ENCODE results near the gene HOXA1.

Gene HOXA1

GRCh38 chr7:27138472-27138871 lies 42.7 kb upstream of the HOXA1 start:
- Mint-ChIP-seq H3K36me3 (no peaks in the 10 kb centered on the region), H3K27ac (no peak overlapping the region), H3K4me3 (no peak overlapping the region), H3K4me1 (peaks cover 2% of the 10 kb centered on the region), H3K9me3 (no peaks in the 10 kb centered on the region), H3K27me3 (peaks cover 17% of the 10 kb centered on the region)
- no peak for ATAC-seq (ENCODE audit: low read depth)
- no peak for DNase-seq (ENCODE audit: low spot score in 2 of 2)

DNA sequence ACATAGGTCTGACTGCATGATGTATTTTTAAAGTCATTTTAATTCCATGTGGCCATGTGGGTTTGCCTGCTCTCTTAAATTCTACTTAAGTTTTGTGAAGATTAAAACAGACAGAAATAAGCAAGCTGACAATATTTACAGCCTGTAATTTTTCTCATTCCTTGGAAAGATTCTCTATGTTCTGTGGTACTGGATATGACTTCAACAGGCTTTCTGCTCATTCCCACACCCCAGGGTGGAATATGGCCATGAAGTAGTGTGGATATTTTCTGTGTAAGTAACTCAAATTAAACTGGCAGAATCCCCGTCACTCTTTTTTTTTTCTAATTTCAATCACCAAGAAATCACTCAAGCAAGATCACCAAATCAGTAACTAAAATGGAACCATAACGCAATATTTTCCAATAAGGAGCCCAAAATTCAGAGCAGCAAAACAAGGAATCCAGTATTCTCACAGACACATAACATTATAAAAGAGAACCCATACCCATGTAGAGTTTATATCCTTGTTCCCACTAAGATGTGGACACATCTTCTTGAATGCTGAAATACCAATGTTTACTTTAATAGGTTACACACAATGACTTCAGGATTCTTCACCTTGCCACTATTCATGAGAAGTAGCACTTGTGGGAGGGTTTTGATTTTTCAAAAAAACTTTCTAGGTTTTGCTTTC lies 42.0 kb upstream of the HOXA1 start:
- no peak for ATAC-seq (ENCODE audit: low read depth)
- Mint-ChIP-seq H3K4me1 (peaks cover 2% of the 10 kb centered on the region), H3K9me3 (no peaks in the 10 kb centered on the region), H3K27ac (no peak overlapping the region), H3K27me3 (peaks cover 16% of the 10 kb centered on the region), H3K4me3 (no peak overlapping the region), H3K36me3 (no peaks in the 10 kb centered on the region)
- no peak for DNase-seq (ENCODE audit: low spot score in 2 of 2)

DNA sequence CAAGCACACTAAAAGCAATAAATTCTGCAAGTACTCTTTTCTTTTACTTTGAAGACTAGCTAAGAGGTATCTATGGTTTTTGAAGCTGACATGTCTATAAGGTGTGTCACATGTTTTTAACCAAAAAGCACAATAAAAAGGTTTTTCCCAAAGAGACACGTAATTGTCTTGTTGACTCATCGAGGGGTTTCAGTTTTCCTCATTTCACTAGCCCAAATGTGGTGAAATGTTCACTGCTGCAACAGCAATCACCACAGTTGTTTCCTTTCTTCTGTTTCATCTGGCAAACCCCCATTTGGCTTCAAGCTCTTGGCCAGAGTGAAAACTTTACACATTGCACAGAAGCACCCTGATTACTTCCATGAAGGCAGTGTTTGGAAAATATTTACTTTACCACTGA lies 38.6 kb upstream of the HOXA1 start:
- no peaks in the 10 kb centered on the region for H3K9me3 Mint-ChIP-seq
- H3K27me3 Mint-ChIP-seq = peaks cover 12% of the 10 kb centered on the region
- no peak overlapping the region for H3K27ac Mint-ChIP-seq
- H3K4me3 Mint-ChIP-seq = no peak overlapping the region
- ATAC-seq (ENCODE audit: low read depth) (no peak), DNase-seq (ENCODE audit: low spot score in 2 of 2) (no peak)
- no peaks in the 10 kb centered on the region for H3K4me1 Mint-ChIP-seq
- no peaks in the 10 kb centered on the region for H3K36me3 Mint-ChIP-seq

DNA sequence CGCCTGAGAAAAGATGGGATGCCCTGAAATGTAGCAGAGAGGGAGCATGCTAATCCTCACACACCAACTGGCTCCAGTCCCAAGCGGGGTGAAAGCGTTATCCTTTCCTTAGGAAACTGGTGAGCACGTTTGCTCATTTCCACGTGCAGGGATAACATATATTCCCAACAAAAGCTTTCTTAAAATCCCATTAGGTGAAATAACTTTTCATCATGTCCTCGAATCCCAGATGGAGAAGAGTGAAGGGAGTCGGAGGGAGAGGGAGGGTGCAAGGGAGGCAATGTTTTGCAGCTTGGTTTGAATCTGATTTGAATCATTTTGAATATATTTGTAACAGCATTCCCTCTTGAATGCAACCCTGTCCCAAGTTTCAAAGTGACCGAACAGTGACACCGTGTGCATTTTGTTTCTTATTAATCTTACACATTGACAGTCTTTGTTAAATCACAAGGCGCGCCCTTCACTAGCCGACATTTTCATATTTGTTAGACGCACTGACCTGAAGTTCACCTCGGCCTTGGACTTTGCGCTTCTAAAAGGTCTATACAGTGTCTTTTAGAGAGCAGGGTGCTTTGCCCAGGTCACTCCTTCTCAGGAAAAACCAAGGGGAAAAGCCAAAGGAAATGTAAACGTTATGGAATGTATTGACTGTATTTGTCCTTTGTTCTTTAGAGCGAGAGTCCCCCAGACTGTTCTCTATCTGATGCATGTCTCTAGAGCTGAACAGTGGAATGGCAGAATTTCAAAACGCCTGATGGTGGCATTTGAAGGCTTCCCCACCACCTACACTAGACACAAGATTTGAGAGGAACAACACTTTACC lies 37.8 kb upstream of the HOXA1 start:
- Mint-ChIP-seq H3K27ac (no peak overlapping the region), H3K4me1 (no peaks in the 10 kb centered on the region), H3K36me3 (peaks cover 2% of the 10 kb centered on the region), H3K27me3 (peaks cover 16% of the 10 kb centered on the region), H3K4me3 (no peak overlapping the region), H3K9me3 (peaks cover 2% of the 10 kb centered on the region)
- no peak for ATAC-seq (ENCODE audit: low read depth)
- DNase-seq (ENCODE audit: low spot score in 2 of 2) = no peak

GRCh38 chr7:27132978-27133377 lies 37.2 kb upstream of the HOXA1 start:
- no peak for DNase-seq (ENCODE audit: low spot score in 2 of 2)
- Mint-ChIP-seq H3K9me3 (peaks cover 2% of the 10 kb centered on the region), H3K36me3 (peaks cover 2% of the 10 kb centered on the region)

GRCh38 chr7:27132214-27132613 lies 36.4 kb upstream of the HOXA1 start:
- Mint-ChIP-seq H3K9me3 (peaks cover 2% of the 10 kb centered on the region), H3K27me3 (peaks cover 17% of the 10 kb centered on the region), H3K27ac (no peak overlapping the region), H3K4me3 (no peak overlapping the region), H3K36me3 (peaks cover 2% of the 10 kb centered on the region), H3K4me1 (no peaks in the 10 kb centered on the region)
- DNase-seq (ENCODE audit: low spot score in 2 of 2) (no peak), ATAC-seq (ENCODE audit: low read depth) (no peak)

More at GRCh38 chr7:27132978-27133377, 37.2 kb upstream of the HOXA1 start:
- H3K27ac Mint-ChIP-seq = no peak overlapping the region
- no peaks in the 10 kb centered on the region for H3K4me1 Mint-ChIP-seq
- no peak for ATAC-seq (ENCODE audit: low read depth)
- peaks cover 17% of the 10 kb centered on the region for H3K27me3 Mint-ChIP-seq
- H3K4me3 Mint-ChIP-seq = no peak overlapping the region

GRCh38 chr7:27131390-27131819 lies 35.6 kb upstream of the HOXA1 start:
- H3K27ac Mint-ChIP-seq = no peak overlapping the region
- no peaks in the 10 kb centered on the region for H3K4me1 Mint-ChIP-seq
- ATAC-seq (ENCODE audit: low read depth) (no peak), DNase-seq (ENCODE audit: low spot score in 2 of 2) (no peak)
- H3K36me3 Mint-ChIP-seq = peaks cover 2% of the 10 kb centered on the region
- H3K9me3 Mint-ChIP-seq = peaks cover 2% of the 10 kb centered on the region
- H3K4me3 Mint-ChIP-seq = peak overlapping the region; percentile 51
- H3K27me3 Mint-ChIP-seq = peaks cover 17% of the 10 kb centered on the region

- Mint-ChIP-seq H3K27me3 (peaks cover 18% of the 10 kb centered on the region), H3K27ac (no peak within 1 kb of the TSS)
- ATAC-seq (ENCODE audit: low read depth) = peak; percentile 90
These were observed 35.0 kb upstream of the HOXA1 start, which contains the start of gene HOXA4 for GRCh38 chr7:27130540-27131389. Gene HOXA4, minus strand, starts transcription at chr7:27130757. Its CDS starts 24 bp downstream, at chr7:27130733.

DNA sequence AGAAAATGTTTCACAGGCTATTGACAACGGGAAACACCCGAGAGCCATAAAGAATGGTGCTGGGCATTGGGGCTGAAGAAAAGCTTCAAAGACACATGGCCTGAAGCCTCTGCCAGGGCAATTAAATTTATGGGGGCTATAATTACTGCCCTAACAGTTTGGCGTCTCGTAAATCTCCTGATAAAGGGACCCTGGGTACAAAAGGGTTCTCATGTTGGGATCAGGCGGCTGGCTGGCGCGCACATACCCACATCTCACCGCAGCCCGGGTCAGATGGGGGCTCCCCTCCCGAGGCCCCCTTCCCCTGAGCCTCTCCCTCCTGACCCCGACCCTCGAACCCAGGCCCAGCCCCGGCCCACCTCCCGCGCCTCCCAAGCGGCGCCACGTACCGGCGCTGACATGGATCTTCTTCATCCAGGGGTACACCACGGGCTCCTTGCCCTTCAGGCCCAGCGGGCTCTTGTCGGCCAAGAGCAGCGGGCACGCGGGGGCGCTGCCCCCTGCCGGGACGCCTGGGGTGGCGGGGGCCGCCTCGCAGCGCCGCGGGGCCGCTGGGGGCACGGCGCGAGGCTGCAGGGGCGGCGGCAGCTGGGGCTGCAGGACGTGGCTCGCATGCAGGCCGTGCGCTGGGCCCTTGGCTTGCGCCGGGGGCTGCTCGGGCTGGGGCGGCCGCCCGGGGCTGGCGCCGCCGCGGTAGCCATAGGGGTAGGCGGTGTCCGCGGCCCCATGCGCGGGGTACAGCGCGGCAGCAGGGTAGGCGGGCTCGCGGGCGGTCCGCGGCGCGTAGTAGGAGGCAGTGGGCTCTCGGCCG lies 34.1 kb upstream of the HOXA1 start:
- Mint-ChIP-seq H3K27me3 (peaks cover 20% of the 10 kb centered on the region), H3K4me1 (no peaks in the 10 kb centered on the region), H3K27ac (no peak overlapping the region), H3K9me3 (peaks cover 2% of the 10 kb centered on the region), H3K4me3 (no peak overlapping the region), H3K36me3 (peaks cover 2% of the 10 kb centered on the region)
- DNase-seq (ENCODE audit: low spot score in 2 of 2) = peak in 1 of 2 donors; percentile 18
- ATAC-seq (ENCODE audit: low read depth) = peak; percentile 33

More at GRCh38 chr7:27130540-27131389, 35.0 kb upstream of the HOXA1 start, which contains the start of gene HOXA4:
- H3K36me3 Mint-ChIP-seq = peaks cover 2% of the 10 kb centered on the region
- H3K4me3 Mint-ChIP-seq = peak within 1 kb of the TSS; percentile 51
- peak; percentile 40 to 61 for DNase-seq (ENCODE audit: low spot score in 2 of 2)
- H3K9me3 Mint-ChIP-seq = peaks cover 2% of the 10 kb centered on the region
- no peaks in the 10 kb centered on the region for H3K4me1 Mint-ChIP-seq

DNA sequence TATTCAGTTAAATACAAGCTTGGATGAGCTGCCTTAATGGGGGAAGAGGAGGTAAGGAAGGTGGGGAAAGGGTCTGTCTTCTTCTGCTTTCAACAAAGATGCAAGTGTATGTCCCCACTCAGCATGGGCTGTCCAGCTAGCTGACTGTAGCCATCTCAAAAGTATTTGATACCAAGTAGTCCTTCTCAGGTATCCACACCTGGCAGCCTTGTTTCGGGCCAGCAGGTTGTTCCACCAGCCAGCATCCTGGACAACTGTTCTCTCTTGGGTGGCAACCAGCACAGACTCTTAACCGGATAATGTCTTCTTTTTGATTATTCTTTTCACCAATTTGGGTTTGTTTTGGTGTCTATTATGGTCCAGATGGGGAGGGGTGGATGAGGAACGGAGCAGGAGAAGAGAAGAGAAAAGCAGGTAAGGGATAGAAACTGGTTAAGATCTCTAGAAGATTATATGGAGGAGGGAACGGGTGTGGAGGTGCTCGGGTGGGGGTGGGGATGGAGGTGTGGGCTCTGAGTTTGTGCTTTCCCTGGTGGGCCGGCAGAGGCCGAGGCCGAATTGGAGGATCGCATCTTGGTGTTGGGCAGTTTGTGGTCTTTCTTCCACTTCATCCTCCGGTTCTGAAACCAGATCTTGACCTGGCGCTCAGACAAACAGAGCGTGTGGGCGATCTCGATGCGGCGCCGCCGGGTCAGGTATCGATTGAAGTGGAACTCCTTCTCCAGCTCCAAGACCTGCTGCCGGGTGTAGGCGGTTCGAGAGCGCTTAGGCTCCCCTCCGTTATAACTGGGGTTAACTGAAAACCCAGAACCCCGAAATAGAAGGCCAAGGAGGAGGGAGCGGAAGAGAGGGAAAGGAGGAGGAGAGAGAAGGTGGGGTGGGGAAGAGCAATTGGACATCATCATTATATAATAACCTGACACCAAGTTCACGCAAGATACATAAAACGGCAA lies 33.3 kb upstream of the HOXA1 start:
- Mint-ChIP-seq H3K4me3 (peak overlapping the region; percentile 25), H3K4me1 (no peaks in the 10 kb centered on the region), H3K9me3 (peaks cover 2% of the 10 kb centered on the region), H3K27me3 (peaks cover 16% of the 10 kb centered on the region), H3K27ac (no peak overlapping the region), H3K36me3 (peaks cover 2% of the 10 kb centered on the region)
- no peak for ATAC-seq (ENCODE audit: low read depth)
- no peak for DNase-seq (ENCODE audit: low spot score in 2 of 2)

GRCh38 chr7:27128034-27128433 lies 32.2 kb upstream of the HOXA1 start:
- ATAC-seq (ENCODE audit: low read depth) = no peak
- Mint-ChIP-seq H3K4me3 (no peak overlapping the region), H3K9me3 (peaks cover 2% of the 10 kb centered on the region), H3K36me3 (peaks cover 2% of the 10 kb centered on the region), H3K27ac (no peak overlapping the region), H3K27me3 (peaks cover 15% of the 10 kb centered on the region), H3K4me1 (no peaks in the 10 kb centered on the region)
- no peak for DNase-seq (ENCODE audit: low spot score in 2 of 2)

- Mint-ChIP-seq H3K27me3 (peaks cover 15% of the 10 kb centered on the region), H3K36me3 (peaks cover 2% of the 10 kb centered on the region), H3K9me3 (peaks cover 2% of the 10 kb centered on the region), H3K4me3 (no peak overlapping the region), H3K4me1 (no peaks in the 10 kb centered on the region), H3K27ac (no peak overlapping the region)
- ATAC-seq (ENCODE audit: low read depth) (no peak), DNase-seq (ENCODE audit: low spot score in 2 of 2) (no peak)
These were observed 31.0 kb upstream of the HOXA1 start for GRCh38 chr7:27126596-27127327.

All from memory B cell (primary cell).